HG02623 (cell line): ENCODE results near the gene LINC01488.

ENCODE experiments used
- ATAC-seq: cut with Tn5 transposase; IDR thresholded peaks from one replicate; pipeline ENCODE4 v1.9.1; 2021; ENCODE audit warnings: moderate library complexity; ENCODE audit not compliant: unreplicated experiment

The LINC01488 gene

DNA sequence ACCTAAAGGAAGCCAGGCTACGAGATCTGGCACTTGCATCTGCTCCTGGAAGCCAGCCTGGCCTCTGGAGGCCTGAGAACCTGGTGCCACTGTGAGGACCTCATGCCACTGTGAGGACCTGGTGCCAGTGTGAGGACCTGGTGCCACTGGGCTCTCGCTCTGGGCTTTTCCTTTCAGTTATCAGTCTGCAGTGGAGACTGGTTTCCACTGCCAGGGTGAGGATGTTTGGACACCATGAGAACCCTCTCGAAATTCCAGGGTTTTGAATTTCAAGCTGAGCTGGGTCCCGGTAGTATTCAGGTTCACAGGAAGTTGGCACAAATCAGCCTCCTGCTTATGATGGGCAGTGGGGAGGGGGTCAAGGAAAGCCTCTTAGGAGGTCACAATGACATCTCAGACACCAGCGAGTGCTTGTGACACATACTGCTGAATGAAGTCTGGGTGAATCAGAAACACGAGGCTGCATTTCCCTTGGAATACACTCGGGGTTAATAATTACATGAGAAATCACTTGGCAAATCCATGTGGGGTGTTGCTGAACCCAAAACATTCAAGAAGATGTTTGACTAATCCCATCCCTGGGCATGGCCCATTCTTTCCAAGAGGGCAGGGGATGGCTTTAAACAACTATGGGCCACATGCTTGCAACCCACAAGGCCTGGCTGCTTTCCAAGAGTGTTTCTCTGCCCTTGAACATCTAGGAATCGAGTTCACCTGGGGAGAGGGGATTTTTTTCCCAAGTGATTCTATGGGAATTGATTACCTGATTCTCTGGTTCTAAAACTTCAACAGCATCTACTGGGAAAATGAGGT is 60.2 kb downstream of the LINC01488 start:
- no peak for ATAC-seq

DNA sequence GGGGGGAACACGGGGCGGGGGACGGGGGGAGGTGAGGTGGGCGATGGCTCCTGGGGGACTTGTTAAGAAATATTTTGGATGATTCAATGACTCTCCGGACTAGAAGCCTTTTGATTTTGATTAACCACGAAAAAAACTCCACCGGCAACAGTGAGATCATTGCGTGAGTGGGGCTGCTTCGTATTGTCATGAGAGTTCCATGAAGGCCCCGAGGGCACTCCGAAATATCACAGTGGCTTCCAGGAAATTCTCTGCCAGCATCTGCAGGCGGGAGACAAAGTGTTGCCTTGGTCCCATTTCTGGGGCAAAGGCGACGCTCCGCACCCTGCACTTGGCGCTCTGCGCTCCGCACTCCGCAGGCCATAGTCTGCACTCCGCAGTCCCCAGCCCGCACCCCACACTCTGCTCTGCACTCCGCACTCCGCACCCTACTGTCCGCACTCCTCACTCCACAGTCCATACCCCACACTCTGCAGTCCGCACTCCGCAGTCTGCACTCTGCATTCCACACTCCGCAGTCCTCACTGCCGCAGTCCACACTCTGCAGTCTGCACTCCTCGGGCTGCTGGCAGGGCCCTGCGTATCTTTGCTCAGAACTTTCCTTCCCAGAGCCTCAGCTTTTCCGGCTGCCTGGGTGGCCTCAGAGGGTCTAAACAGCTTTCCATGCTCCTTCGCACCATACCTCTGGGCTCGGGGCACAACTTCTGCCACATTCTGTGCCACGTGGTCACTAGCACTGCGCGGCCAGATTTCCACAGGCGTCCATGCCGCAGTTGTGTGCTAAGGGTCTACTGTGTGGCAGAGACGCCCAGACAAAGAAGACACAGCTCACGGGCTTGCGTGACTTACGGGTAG is 61.1 kb downstream of the LINC01488 start:
- no peak for ATAC-seq
